ENCODE results near the gene HPDL.
"Not testable (repeated sequence)": the region's sequence is repeated elsewhere in the genome, so short reads cannot be mapped to it uniquely, and the experiment has no call there.

The HPDL gene

GRCh38 chr1:45326627-45327623 is at the start of gene HPDL:
Gene HPDL, plus strand, starts transcription at chr1:45326895. Its CDS starts 254 bp downstream, at chr1:45327149.
- TF ChIP-seq, protein P1, sequence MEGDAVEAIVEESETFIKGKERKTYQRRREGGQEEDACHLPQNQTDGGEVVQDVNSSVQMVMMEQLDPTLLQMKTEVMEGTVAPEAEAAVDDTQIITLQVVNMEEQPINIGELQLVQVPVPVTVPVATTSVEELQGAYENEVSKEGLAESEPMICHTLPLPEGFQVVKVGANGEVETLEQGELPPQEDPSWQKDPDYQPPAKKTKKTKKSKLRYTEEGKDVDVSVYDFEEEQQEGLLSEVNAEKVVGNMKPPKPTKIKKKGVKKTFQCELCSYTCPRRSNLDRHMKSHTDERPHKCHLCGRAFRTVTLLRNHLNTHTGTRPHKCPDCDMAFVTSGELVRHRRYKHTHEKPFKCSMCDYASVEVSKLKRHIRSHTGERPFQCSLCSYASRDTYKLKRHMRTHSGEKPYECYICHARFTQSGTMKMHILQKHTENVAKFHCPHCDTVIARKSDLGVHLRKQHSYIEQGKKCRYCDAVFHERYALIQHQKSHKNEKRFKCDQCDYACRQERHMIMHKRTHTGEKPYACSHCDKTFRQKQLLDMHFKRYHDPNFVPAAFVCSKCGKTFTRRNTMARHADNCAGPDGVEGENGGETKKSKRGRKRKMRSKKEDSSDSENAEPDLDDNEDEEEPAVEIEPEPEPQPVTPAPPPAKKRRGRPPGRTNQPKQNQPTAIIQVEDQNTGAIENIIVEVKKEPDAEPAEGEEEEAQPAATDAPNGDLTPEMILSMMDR (IDR thresholded peaks at IDR 0.05; ENCODE audit: borderline replicate concordance, insufficient read depth, low read depth, low read length), result no peak
- H3K4me3 ChIP-seq (ENCODE audit: low read depth, low read length), result peak within 1 kb of the TSS; percentile 90

- TF ChIP-seq, protein P1 (IDR thresholded peaks at IDR 0.05; ENCODE audit: borderline replicate concordance, insufficient read depth, low read depth, low read length), result no peak
- H3K4me3 ChIP-seq (ENCODE audit: low read depth, low read length), result no peak overlapping the region
Observed at GRCh38 chr1:45282351-45282750, 44.3 kb upstream of the HPDL start.

DNA sequence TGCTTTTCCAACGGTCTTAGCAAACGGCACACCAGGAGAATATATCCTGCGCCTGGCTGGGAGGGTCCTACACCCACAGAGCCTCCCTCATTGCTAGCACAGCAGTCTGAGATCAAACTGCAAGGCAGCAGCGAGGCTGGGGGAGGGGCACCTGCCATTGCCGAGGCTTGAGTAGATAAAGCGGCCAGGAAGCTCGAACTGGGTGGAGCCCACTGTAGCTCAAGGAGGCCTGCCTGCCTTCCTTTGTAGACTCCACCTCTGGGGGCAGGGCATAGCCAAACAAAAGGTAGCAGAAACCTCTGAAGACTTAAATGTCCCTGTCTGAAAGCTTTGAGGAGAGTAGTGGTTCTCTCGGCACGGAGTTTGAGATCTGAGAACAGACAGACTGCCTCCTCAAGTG is 41.8 kb upstream of the HPDL start:
- not testable (repeated sequence) for H3K4me3 ChIP-seq (ENCODE audit: low read depth, low read length)

- not testable (repeated sequence) for H3K4me3 ChIP-seq (ENCODE audit: low read depth, low read length)
Observed at GRCh38 chr1:45286521-45286920, 40.2 kb upstream of the HPDL start.

GRCh38 chr1:45291002-45291401 is 35.7 kb upstream of the HPDL start:
- not testable (repeated sequence) for H3K4me3 ChIP-seq (ENCODE audit: low read depth, low read length)

- H3K4me3 ChIP-seq (ENCODE audit: low read depth, low read length), result no peak overlapping the region
- TF ChIP-seq, protein P1 (IDR thresholded peaks at IDR 0.05; ENCODE audit: borderline replicate concordance, insufficient read depth, low read depth, low read length), result no peak
Observed at GRCh38 chr1:45291716-45292115, 35.0 kb upstream of the HPDL start.

- no peak overlapping the region for H3K4me3 ChIP-seq (ENCODE audit: low read depth, low read length)
- TF ChIP-seq, protein P1 (IDR thresholded peaks at IDR 0.05; ENCODE audit: borderline replicate concordance, insufficient read depth, low read depth, low read length), result no peak
Observed at GRCh38 chr1:45297666-45298356, 28.9 kb upstream of the HPDL start.

- no peak overlapping the region for H3K4me3 ChIP-seq (ENCODE audit: low read depth, low read length)
- TF ChIP-seq, protein P1 (IDR thresholded peaks at IDR 0.05; ENCODE audit: borderline replicate concordance, insufficient read depth, low read depth, low read length), result no peak
Observed at GRCh38 chr1:45299296-45299695, 27.4 kb upstream of the HPDL start.

Data from GM12875 (cell line).